Dedifferentiated amniotic fluid mesenchymal stem cell (primary cell): ENCODE measurements around the gene OSGEPL1.
"Not testable (repeated sequence)": the region's sequence is repeated elsewhere in the genome, so short reads cannot be mapped to it uniquely, and the experiment has no call there.

Experiments used
- DNase-seq: peaks from one replicate; pipeline ENCODE4 v3.0.0-alpha.2; 2016; ENCODE audit errors: extremely low spot score

OSGEPL1 gene

GRCh38 chr2:189762551-189763298 lies at the start of gene OSGEPL1:
Gene OSGEPL1, minus strand, starts transcription at chr2:189762792. Its CDS starts 1,152 bp downstream, at chr2:189761640.
- peak; percentile 93 for DNase-seq

- no peak for DNase-seq
Observed at GRCh38 chr2:189803431-189803830, 40.8 kb upstream of the OSGEPL1 start.

- DNase-seq = no peak
Observed at GRCh38 chr2:189802396-189802912, 39.9 kb upstream of the OSGEPL1 start.

GRCh38 chr2:189799531-189799930 lies 36.9 kb upstream of the OSGEPL1 start:
- no peak for DNase-seq

GRCh38 chr2:189799030-189799331 lies 36.4 kb upstream of the OSGEPL1 start:
- DNase-seq = no peak

- DNase-seq = peak; percentile 82
Observed at GRCh38 chr2:189798312-189799029, 35.9 kb upstream of the OSGEPL1 start.

GRCh38 chr2:189797902-189798301 lies 35.3 kb upstream of the OSGEPL1 start:
- no peak for DNase-seq

GRCh38 chr2:189794310-189794709 lies 31.7 kb upstream of the OSGEPL1 start:
- DNase-seq = no peak

GRCh38 chr2:189791338-189792042 lies 28.9 kb upstream of the OSGEPL1 start:
- no peak for DNase-seq

GRCh38 chr2:189783927-189784867 lies 21.6 kb upstream of the OSGEPL1 start, which contains the start of the genes ORMDL1 and PMS1:
Gene ORMDL1, minus strand, starts transcription at chr2:189784339. Its CDS starts 1,744 bp downstream, at chr2:189782595.
Gene PMS1, plus strand, starts transcription at chr2:189784450. Its CDS starts 7,360 bp downstream, at chr2:189791810.
- DNase-seq = peak; percentile 92

GRCh38 chr2:189783451-189783926 lies 20.9 kb upstream of the OSGEPL1 start:
- peak; percentile 42 for DNase-seq

GRCh38 chr2:189782221-189782671 lies 19.7 kb upstream of the OSGEPL1 start:
- DNase-seq = no peak

GRCh38 chr2:189772212-189772611 lies 9.6 kb upstream of the OSGEPL1 start:
- no peak for DNase-seq

- DNase-seq = no peak
Observed at GRCh38 chr2:189770590-189771322, 8.2 kb upstream of the OSGEPL1 start.

- peak; percentile 33 for DNase-seq
Observed at GRCh38 chr2:189763908-189764661, 1.5 kb upstream of the OSGEPL1 start.

GRCh38 chr2:189762229-189762550 lies 402 bp downstream of the OSGEPL1 start:
- DNase-seq = no peak

GRCh38 chr2:189760154-189760553 lies 2.4 kb downstream of the OSGEPL1 start:
- not testable (repeated sequence) for DNase-seq

GRCh38 chr2:189756311-189756952 lies 6.2 kb downstream of the OSGEPL1 start:
- DNase-seq = no peak

- DNase-seq = no peak
Observed at GRCh38 chr2:189751080-189751658, 11.4 kb downstream of the OSGEPL1 start.
